HG02678 (cell line): ENCODE results near the gene FAM131C.
"Not testable (repeated sequence)": the region's sequence is repeated elsewhere in the genome, so short reads cannot be mapped to it uniquely, and the experiment has no call there.

ENCODE experiments used
- ATAC-seq: cut with Tn5 transposase; IDR thresholded peaks from one replicate; pipeline ENCODE4 v1.9.1; 2021; ENCODE audit warnings: mild to moderate bottlenecking, moderate library complexity; ENCODE audit not compliant: unreplicated experiment

The FAM131C gene

DNA sequence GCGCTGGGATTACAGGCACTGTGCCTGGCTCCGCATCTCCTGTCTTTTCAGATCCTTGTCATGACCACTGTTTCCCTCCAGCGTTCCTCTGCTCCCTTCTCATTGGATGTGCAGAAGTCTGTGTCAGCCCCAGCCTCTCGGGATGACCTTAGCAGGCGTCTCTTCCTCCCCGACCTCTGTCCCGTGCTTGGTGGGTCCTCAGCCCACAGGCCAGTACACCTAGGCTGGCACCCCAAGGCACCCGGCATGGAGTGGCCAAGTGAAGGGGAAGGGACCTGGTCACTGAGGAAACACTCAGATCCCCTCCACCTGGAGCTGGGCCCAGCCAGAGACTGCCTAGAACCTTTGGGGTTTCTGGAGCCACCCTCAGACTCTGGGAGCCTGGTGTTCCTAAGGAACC lies 32.3 kb downstream of the FAM131C start:
- ATAC-seq = no peak

GRCh38 chr1:16039871-16040270 lies 33.6 kb downstream of the FAM131C start:
- not testable (repeated sequence) for ATAC-seq

DNA sequence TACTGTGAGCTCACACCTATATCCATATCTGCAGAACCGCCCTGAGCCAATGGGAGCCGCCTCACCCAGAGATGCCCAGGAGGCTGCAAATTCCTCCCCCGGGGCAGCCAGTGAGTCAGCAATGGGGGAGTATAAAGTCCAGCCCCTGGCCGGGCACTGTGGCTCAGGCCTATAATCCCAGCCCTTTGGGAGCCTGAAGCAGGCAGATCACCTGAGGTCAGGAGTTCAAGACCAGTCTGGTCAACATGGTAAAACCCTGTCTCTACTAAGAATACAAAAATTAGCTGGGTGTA lies 34.9 kb downstream of the FAM131C start:
- ATAC-seq = no peak

- not testable (repeated sequence) for ATAC-seq
Observed at GRCh38 chr1:16036461-16036860, 37.0 kb downstream of the FAM131C start.

DNA sequence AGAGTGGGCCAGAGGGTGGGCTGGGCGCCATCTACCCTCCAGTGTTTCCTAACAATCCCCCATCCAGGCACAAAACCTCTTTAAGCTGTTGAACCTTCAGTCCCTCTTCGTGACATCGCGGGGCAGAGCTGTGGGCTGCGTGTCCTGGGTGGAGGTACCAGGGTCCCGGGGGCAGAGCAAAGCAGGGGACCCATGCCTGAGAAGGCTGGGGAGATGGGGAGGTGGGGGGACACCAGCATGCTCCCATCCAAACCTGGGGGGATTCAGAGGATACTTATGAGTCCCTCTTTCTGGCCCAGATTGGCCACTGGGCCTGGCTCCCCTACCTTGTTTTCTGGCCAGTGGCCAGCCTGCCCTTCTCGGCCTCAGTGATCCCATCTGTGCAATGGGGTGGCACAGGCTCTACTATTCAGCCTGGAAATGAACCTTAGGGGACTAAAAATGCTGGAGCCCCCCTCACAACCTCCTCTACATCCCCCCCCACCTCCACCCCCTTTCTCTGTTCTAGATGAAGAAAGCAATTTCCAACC lies 40.3 kb downstream of the FAM131C start:
- not testable (repeated sequence) for ATAC-seq

DNA sequence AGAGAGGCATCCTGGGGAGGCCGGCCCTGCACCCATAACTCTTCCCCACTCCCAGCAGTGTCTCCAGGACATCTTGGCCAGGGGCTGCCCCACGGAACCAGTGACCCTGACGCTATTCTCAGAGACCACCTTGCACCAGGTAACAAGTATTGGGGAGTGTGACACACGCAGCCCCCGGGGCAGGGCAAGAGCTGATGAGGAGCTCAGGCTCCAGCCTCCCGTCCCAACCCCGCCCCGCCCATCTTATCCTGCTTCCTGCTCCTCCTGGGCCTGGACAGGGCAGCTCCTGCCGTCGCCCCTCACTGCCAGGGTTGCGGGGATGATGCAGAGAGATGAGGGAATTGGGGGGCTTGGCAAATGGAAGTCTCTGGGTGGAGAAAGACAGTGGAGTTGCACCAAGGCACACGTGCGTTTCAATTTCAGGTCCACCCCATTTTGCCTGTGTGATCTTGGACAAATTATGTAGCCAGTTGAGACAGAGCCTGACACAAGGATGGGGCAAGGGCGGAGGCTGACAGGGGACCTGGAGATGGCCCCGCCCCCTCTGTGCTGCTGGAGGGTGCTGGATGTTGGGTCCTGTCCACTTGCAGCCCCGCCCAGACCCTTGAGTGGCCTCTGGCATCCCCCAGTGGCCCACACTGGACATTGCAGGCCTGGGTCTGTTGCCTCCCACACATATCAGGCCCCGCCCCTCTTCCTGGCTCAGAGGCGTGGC lies 40.9 kb downstream of the FAM131C start:
- ATAC-seq = peak; percentile 62

GRCh38 chr1:16031551-16031950 lies 41.9 kb downstream of the FAM131C start:
- ATAC-seq = no peak

DNA sequence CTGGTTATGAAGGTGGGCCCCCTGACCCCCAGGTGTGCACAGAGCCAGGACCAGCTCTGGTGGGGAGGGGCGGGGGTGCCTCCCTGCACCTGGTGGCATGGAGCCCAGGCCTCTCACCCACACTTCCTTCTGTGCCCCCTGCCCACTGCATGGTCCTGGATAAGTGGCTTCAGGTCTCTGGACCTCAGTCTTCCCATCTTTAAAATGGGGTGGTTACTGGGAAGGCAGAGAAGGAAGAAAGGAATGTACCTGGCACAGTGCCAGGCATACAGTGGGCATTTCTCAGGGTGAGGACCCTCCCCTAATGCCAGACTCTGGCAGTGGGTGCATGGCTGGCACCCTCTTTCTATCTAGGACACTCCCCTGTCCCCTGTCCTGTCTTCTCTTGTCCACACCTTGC lies 44.2 kb downstream of the FAM131C start:
- ATAC-seq = no peak

- ATAC-seq = not testable (repeated sequence)
Observed at GRCh38 chr1:16029003-16029268, 44.5 kb downstream of the FAM131C start.

GRCh38 chr1:16028237-16029002 lies 45.0 kb downstream of the FAM131C start:
- no peak for ATAC-seq

GRCh38 chr1:16026723-16027484 lies 46.5 kb downstream of the FAM131C start:
- no peak for ATAC-seq

DNA sequence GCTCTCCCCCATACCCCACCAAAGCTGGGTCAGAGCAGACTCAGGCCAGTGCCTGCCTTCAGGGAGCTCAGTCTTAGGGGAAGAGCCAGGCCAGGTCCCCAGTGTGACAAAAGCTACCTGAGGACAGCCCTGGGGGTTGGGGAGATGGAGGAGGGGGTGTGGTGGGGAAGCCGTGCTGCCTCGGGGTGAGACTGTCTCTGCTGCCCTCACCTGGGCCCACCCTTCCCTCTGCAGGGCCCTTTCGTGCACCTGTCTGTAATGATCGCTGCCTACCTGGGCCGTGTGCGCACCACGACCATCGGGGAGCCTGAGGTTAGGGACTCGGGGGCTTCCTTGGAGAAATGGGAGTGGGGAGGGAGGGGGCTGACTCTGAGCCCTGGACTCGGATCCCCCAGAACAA lies 47.1 kb downstream of the FAM131C start:
- not testable (repeated sequence) for ATAC-seq

- ATAC-seq = no peak
Observed at GRCh38 chr1:16023050-16023653, 50.3 kb downstream of the FAM131C start.

GRCh38 chr1:16022393-16022792 lies 51.1 kb downstream of the FAM131C start:
- ATAC-seq = no peak

- no peak for ATAC-seq
Observed at GRCh38 chr1:16021681-16022080, 51.8 kb downstream of the FAM131C start, which contains the start of gene CLCNKA. CLCNKA (plus strand) TSS chr1:16022036; CDS start chr1:16022620, 584 bp downstream.

DNA sequence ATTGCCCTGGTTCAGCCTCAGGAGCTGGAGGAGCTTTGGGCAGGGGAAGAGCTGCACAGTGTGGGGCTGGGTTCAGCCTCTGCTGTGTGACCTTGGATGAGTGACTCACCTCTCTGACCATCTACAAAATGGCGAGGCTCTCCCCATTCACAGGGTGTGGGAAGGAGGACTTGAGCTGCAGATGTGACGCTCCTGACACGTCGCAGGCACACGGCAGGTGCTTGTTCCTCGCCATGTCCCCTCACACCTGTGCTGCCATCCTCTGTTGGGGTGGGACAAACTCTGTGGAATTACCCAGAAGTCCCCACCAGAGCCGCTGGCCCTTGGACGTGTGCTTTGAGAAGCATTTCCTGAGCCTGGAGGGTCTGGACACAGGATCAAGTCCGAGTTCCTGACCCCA lies 52.6 kb downstream of the FAM131C start:
- not testable (repeated sequence) for ATAC-seq

GRCh38 chr1:16020325-16020724 lies 53.1 kb downstream of the FAM131C start:
- no peak for ATAC-seq

GRCh38 chr1:16019644-16020277 lies 53.7 kb downstream of the FAM131C start:
- no peak for ATAC-seq

GRCh38 chr1:16018749-16019643 lies 54.5 kb downstream of the FAM131C start:
- ATAC-seq = no peak

GRCh38 chr1:16018308-16018707 lies 55.1 kb downstream of the FAM131C start:
- no peak for ATAC-seq
